NCI-H774 (cell line): ENCODE data around the gene DLG1.

Experiments used
- DNase-seq: peaks from one replicate; lab custom pipeline; 2025; lab: John Stamatoyannopoulos, UW

The DLG1 gene

DNA sequence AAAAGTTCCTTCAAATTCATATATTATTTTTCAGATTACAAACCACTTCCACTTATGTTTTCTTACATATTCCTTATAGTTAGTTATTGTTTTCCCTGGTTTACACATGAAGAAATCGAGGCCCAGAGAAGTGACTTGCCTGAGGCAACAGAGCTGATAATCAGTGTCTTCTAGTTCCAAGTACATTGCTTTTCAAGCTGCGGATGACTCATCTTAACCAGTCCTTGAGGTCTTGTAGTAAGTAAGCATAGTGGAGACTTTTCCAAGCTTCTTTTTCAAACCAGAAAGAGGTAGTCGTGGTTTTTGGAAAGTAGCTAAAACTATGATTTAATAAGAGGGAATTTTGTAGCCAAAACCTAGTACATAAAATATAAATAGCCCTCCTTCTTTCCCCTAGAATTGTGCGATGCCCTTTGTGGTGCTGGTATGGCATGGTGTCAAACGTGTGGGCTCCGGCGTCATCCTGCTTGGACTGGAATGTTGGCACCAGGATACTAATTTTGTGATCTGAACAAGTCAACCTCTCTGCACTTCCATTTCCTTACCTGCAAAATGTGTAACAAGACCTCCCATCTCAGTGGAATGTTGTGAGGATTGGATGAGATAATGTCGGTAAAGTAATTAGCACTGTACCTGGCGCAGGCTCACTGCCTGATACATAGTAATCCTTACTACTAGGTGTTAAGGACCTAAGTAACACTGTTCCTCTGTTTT lies 19.0 kb upstream of the DLG1 start:
- DNase-seq: no peak

DNA sequence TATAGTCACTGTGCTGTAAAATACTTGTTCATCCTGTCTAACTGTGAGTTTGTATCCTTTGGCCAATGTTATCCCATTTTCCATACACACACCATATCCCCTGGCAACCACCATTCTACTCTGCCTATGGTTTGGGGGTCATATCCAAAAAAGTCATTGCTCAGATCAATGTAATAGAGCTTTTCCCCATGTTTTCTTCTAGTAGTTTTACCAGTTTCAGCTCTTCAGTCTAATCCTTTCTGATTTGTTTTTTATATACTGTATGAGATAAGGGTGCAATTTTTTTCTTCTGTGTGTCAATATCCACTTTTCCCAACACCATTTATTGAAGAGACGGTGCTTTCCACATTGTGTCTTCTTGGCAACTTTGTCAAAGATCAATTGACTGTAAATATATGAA lies 14.0 kb upstream of the DLG1 start:
- no peak for DNase-seq

DNA sequence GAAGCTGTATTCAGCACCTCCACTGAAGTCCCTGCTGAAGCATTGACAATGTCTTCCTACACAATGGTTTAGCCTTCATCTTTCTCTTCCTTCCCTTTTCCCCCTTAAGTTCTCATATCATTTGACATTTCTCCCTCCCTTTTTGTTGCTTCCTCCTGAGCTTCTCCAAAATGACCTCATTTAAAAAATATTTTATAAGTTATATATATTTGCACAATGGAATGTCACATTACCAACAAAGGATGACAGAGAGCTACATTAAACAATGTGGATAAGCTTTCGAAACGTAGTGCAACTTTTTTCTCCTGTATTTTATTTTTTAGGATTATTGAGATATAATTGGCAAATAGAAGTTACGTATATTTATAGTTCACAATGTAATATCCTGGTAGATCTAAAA lies 13.2 kb upstream of the DLG1 start:
- DNase-seq: no peak

DNA sequence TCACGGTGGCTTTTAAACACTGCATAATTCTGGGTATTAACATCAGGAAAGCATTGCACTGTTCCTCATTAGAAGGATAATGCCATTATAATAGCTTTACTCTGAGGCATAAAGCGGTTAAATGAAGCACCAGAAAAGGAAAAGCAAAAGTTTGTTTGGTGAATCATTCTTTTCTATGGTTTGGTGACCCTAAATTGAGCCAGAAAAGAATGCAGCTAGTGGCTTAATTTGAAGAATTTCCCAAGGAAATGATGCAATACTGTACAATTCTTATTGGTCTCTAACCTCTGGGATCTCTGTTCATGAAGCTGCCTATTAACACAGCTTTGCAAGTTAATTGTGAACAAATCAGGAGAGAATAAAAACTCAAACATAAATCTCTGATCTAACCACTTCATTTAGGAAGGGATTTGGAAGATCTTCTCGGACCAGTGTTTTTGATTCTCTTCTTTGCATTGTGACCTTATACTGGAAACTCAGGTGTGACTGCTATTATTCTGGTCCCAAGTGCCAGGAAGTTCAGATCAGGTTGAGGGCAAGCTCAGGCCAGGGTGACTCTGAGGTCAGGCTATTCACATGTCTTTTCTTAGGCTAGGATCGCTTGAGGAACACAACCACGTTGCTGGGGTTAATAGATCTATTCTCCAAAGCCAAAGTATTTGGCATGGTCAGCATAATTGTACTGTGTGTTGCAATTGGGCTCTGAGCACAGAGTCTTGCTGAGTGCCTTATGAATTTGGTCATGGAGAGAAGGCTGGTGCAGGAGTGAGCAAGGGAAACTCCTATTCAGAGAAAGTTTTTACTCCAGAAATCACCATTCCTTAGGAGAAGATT lies 11.3 kb upstream of the DLG1 start:
- no peak for DNase-seq

DNA sequence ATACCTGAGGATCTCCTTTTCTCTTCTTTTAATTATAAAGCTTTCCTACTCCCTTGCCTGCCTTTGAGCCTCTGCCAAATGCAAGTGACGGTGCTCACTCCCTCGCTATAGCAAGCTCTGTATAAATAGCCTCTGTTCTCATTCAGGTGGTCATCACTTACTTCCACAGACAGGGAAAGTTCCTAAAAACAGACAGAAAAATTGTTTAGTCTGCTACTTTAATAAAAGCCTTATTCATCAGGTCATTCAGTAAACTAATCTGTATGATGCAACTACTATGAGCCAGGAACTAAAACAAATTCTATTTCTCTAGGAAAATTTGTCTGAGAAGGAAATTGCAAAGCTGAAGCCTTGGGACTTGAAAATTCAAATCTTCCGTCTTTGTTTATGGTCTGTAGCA lies 10.2 kb upstream of the DLG1 start:
- DNase-seq: no peak

DNA sequence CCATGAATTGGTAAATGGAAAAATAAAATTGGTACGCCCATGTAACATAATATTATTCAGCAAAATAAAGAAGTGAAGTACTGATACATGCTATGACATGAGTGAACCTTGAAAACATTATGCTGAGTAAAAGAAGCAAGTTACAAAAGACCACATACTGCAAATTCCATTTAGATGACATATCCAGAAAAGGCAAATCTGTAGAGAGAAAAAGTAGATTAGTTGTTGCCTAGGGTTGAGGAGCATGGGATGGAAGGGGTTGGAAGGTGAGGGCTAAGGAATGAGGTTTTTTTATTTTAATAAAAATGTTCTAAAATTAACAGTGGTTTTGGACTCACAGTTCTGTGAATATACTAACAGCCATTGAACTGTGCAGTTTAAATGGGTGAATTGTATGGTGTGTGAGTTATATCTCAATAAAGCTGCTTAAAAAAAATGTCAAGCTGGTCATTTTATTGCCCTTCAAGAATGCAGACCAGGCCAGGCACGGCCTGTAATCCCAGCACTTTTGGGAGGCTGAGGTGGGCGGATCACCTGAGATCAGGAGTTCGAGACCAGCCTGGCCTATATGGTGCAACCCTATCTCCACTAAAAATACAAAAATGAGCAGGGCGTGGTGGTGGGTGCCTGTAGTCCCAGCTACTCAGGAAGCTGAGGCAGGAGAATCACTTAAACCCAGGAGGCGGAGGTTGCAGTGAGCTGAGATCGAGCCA lies 8.1 kb upstream of the DLG1 start:
- DNase-seq: no peak

DNA sequence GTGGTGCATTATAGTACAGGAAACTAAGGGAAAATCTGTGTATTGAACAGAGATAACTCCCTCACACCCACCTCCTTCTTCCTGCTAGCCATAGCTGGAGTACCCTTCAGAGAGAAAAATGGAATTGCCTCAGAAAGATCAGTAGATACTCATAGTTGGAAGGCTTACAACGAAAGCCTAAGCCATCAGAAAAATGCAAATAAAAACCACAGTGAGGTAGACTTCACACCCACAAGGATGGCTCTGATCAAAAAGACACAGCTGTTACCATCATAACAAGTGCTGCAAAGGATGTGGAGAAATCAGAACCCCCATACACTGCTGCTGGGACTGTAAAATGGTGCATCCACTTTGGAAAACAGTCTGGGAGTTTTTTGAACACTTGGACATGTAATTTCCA lies 7.4 kb upstream of the DLG1 start:
- no peak for DNase-seq

DNA sequence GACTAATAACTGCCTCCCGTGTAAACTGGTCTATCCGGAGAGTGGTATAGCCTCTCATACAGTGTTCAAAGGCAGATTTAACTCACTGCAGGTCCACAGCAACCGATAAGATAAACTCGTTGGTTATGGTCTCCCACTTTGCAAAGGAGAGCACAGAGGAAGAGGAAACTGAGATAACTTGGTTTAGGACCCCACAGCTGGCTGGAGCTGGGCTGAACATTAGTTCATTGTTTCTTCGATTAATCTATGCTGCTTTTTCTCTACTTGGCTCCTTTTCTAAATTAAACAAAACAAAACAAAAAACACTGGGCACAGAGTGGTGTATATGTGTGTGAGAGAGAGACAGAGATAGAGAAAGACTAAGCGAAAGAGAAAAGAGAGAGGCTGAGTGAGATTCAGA lies 5.0 kb upstream of the DLG1 start:
- no peak for DNase-seq

DNA sequence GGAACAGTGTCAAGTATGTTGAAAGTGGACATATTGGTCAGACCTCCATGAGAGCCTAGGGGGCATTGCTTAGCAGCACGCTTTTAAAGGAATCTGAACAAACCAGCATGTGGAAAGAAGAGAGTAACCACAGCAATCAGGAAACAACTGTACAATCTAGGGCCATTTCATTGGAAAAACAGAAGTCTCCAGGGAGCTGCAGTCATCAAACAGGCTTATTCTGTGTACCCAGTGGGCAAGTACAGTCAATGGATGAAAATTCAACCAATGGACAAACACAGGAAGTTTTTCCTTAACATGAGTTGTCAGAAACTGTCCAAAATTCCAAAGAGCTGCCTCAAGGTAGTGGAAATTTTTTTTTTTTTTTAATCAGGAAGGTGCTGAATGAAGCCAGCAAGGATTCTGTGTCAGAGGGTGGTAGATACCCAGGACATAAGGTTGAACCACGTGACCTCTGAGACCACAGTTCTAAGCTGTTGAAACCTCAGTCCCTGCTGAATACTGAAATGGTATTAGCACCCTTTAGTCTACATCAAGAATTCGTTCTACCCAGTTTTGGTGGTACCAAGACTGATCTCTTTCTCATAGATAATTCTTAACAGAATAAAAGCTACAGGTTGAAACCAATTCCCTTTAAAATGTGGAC lies 4.4 kb upstream of the DLG1 start:
- no peak for DNase-seq

DNA sequence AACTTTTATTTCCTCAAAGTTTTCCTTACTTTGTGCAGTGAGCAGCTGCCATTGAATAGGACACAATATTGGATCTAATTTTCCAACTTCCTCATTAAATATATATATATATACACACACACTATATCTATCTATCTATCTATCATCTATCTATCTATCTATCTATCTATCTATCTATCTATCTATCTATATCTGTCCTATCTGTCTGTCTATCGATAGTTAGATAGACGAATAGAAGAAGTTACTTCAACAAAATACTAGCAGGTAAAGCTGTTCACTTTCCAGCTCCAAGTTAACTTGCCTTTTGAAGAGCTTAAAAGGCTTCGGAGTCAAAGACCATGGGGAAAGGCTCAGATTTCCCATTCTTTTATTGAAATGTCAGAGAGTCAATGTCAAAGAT lies 3.6 kb upstream of the DLG1 start:
- DNase-seq: no peak

DNA sequence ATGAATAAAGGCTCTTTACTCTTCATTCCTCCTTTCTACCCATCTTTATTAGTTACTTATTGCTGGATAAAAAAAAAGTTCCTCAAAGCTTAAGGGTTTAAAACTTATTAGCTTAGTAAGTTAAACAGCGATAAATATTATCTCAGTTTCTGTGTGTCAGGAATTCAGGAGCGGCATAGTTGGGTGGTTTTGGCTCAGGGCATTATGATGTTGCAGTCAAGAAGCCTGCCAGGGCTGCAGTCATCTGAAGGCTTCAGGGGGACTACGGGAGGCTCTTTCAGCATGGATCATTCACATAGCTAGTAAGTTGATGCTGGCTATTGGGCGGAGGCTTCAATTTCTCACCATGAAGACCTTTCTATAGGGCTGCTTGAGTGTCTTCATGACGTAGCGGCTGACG lies 1.9 kb upstream of the DLG1 start:
- no peak for DNase-seq

DNA sequence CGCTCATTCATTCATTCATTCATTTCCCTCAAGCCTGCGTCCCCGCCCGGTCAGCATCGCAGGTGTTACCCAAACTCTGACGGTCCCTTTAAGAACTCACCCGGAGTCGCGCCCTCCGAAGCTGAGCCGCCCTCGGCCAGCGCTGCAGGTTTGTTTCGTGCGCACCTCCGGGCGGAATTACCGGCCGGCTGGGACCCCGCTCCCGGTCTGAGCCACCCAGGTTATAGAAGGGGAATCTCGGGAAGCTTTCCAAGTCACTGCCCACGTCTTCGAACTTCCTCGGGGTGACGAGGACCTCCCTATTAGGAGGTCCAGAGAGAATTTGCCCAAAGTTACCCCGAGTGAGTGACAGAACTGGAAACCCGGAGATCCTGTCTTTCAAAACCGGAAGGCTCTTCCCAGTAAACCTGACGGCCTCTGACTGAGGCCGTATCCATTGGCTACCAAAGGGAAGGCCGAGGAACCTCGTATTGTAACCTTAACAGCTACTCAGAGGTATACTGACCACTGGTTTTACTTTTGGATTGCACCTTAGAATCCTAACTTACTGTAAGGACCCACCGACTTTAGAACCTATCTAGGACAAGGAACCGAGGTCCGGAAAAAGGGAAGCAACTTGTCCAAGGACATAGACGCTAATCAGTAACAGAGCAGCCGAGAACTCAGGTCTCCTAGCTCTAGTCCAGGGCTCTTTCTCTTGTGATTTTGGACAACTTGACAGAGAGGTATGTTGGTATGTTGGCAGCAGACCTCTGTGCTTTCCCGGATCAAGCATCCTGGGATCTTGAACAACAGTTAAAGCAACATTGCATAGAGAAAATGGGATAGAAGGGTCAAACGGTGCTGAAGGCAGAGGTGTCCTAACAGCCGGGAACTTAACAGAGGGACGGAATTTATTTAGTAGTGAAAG lies 788 bp upstream of the DLG1 start:
- DNase-seq: peak; percentile 70

DNA sequence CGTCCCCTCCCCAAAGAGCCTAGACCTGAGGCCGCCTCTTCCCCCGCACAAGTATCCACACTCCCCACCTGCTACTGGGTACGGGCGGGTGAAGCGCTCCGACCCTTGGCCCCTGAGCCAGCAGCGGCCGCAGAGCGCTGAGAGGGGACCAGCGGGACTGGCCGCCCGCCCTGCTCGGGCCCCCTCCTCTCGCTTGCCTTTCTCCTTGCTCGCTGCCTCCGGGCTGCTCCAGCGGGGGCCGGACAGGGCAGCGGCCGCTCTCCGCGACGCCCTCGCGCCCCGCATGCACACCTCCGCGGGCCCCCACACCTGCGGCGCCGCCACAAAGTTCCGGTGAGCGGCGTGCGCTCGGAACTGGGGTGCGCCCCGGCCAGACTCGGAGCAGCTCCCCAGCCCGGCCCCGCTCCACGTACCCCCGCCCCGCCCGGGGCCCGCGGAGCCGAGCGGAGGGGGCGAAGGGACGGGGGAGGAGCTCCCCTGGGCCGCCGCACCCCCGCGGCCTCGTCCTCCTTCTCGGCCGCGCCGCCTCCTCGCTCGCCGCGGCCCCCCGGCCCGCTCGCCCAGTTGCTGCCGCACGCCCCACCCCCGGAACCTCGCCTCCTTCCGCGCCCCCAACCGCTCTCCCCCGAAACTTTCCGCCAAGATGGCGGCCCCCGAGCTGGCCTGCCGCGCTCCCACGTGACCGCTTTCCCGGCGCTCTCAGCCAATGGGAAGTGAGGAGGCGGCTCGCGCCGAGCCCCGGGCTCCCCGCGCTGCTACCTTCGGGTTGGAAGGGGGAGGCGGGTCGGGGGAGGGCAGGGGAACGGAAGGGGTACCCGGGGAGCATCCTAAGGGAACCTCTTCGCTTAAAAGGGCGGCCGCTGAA lies 704 bp downstream of the DLG1 start:
- peak; percentile 95 for DNase-seq

DNA sequence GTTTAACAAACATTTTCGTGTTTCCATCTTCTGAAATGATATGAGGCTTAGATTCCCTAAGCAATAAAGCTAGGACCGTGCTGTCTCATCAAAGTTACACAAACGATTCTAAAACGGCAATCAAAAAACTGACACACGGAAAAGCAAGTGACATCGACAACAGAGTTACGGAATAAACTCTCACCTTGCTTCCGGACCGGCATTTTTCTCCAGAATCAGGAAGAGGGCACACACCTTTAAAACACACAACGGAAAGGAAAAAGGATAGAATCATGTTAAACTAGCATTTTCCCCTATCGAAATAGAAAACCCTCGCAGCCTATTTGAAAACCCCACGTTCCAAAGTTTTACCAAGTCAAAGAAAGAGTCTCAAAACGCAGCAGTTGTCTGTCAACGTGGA lies 1.4 kb downstream of the DLG1 start:
- no peak for DNase-seq

DNA sequence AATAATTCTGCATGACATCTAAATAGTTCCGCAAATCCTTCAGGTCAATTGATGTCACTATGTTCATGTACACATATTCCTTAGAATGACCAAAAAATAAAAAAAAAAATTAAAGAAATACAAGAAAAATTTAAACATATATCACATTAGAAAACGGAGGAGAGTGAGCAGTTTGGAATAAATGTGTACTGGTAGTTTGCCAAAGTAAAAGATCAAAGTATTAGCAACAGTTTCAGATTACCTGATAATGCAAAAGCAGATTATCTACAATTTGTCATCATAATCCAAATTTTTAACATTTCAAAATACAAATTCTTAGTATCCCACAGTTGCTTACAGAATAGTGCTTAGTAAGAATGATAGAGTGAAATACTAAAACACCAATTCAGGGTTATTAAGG lies 1.9 kb downstream of the DLG1 start:
- no peak for DNase-seq

DNA sequence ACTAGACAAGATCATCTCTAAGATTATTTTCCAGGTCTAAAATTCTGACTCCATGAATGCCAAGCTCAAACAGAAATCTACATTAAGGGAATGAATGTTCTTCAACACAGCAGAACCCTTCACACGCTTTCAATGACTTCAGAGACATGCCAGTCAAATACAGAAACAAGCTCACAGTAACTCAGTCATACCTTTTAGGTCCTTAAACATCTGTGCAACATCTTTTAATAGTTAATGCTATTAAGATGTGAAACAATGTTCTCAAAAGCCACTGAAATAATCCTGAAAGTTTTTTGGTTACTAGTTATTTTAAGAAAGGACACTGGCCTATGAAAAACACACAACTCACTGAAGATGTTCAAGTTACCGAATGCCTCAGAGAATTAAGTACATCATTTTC lies 2.5 kb downstream of the DLG1 start:
- no peak for DNase-seq

DNA sequence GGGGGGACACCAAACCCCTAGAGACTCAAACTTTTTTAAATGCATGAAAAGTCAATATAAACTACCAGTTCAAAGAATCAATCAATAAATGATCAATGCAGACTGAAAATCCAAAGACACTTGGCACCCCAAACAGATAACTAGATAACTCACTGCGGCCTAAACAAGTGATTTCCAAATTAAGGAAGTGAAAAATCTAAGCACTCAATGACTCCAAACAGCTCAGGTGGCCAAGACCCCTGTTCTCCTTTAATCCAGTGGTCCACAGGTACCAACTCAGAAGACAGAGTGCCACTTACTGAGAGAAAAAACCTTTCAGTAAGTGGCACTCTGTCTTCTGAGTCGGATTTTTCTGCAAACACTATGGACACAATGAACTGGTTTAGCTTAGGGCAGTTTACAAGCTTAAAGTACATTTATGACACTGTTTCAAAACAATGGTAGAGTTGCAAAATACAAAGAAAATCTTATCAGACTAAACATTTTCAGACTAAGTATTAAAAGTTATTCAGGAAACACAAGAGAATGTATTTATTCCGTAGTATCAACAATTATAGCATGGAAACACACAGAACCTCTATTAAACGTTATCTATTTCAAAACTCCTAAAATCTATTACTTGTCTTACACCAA lies 4.7 kb downstream of the DLG1 start:
- no peak for DNase-seq

DNA sequence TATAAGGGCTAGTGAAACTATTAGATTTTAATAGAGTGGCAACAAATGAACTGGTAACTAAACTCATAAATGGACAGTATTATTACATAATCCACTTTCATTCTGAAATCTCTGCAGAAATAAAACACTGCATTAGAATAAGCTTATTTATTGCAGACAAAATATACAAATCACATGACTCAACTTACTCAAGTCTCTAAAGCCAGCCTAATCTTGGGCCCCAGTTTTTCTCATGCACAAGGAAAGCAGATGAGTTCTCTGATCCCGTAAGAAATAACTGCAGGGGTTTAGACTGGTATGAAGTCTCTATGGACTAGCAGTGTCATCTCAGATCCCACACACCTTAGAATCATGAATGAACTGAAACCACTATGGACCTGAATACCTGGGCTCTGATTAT lies 5.8 kb downstream of the DLG1 start:
- DNase-seq: no peak

DNA sequence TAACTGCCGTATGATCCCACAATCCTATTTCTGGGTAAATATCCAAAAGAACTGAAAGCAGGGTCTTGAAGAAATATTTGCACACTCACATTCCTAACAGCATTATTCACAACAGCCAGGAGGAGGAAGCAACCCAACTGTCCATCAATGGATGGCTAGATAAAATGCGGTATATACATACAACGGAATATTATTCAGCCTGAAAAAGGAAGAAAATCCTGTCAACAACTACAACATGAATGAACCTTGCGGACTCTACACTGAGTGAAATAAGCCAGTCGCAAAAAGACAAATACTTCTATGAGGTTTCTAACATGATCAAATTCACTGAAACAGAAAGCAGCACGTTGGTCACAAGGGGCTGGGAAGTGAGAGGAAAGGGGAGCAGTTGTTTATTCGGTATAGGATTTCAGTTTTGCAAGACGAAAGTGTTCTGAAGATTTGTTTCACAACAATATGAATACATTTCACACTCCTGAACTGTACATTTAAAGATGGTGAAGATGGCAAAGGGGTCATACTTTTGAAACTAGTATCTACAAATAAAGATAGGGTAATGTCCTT lies 6.2 kb downstream of the DLG1 start:
- DNase-seq: no peak

DNA sequence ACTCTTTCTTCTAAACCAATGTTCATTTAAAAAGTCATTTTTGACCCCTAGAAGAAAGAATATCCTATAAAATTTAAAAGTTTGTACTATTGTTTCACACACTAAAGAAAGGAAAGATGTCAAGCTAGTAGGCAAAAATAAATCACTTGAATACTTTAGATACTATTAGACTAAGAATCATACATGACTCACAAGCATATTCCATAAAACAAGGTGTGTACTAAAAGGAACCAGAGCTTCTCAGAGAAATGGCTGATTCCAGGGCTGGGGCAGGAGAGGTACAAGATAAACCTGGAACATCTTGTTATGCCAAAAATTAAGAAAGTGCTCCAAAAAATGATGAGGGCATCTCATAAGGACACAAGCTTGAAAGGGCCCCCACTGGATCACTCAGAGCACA lies 8.7 kb downstream of the DLG1 start:
- no peak for DNase-seq
